ENCODE results near the gene NRG3. TPM values are rescaled to one million over a fixed set of nuclear protein-coding genes. Genes with fewer than 3 reads are reported as not detected.

The NRG3 gene
- total RNA-seq, 1 experiment from 2014 or later, result 0.66 TPM

- Histone ChIP-seq H3K36me3 (ENCODE audit: control insufficient read depth, insufficient read depth, low read length) (no peaks in the 10 kb centered on the region), H3K27me3 (replicated peaks; ENCODE audit: control insufficient read depth, insufficient read depth, low read length) (no peaks in the 10 kb centered on the region), H3K4me3 (ENCODE audit: low read depth, low read length) (no peak overlapping the region), H3K9me3 (no peaks in the 10 kb centered on the region), H3K4me1 (no peaks in the 10 kb centered on the region)
- no peaks in the 10 kb centered on the region for H3K36me3 Mint-ChIP-seq (ENCODE audit: insufficient read depth, unreplicated experiment)
- no peak for DNase-seq
- ChIA-PET CTCF (no interaction called here), POLR2A (no interaction called here)
- no peak for TF ChIP-seq CTCF (IDR thresholded peaks at IDR 0.05; ENCODE audit: insufficient read depth in 1 of 2, low read depth in 1 of 2, low read length in 1 of 2, severe bottlenecking in 1 of 2, unreplicated experiment in 1 of 2)
- no peak overlapping the region for H3K4me3 Mint-ChIP-seq (ENCODE audit: unreplicated experiment)
- no peaks in the 10 kb centered on the region for H3K9me3 Mint-ChIP-seq (ENCODE audit: unreplicated experiment)
- BruUV-seq (replicated peaks), result no TSS peak
- H3K27ac Mint-ChIP-seq (ENCODE audit: unreplicated experiment), result no peak overlapping the region
- intact Hi-C loops (cut with micrococcal nuclease; ENCODE audit: unreplicated experiment), result no loop called here
- peaks cover 3% of the 10 kb centered on the region for H3K27me3 Mint-ChIP-seq (ENCODE audit: insufficient read depth, unreplicated experiment)
- no peaks in the 10 kb centered on the region for H3K4me1 Mint-ChIP-seq (ENCODE audit: low read depth, unreplicated experiment)
These were observed 402.6 kb downstream of the NRG3 start for GRCh38 chr10:82277591-82277990.

GRCh38 chr10:82278401-82279182, 403.6 kb downstream of the NRG3 start:
- no peak overlapping the region for H3K4me3 Mint-ChIP-seq (ENCODE audit: unreplicated experiment)
- H3K36me3 ChIP-seq (ENCODE audit: control insufficient read depth, insufficient read depth, low read length), result no peaks in the 10 kb centered on the region
- no peaks in the 10 kb centered on the region for H3K36me3 Mint-ChIP-seq (ENCODE audit: insufficient read depth, unreplicated experiment)
- POLR2A ChIA-PET, result no interaction called here
- CTCF ChIA-PET, result no interaction called here
- intact Hi-C loops (cut with micrococcal nuclease; ENCODE audit: unreplicated experiment), result no loop called here
- no TSS peak for BruUV-seq (replicated peaks)
- H3K4me1 Mint-ChIP-seq (ENCODE audit: low read depth, unreplicated experiment), result no peaks in the 10 kb centered on the region
- H3K27ac Mint-ChIP-seq (ENCODE audit: unreplicated experiment), result no peak overlapping the region
- H3K27me3 ChIP-seq (replicated peaks; ENCODE audit: control insufficient read depth, insufficient read depth, low read length), result no peaks in the 10 kb centered on the region
- H3K27me3 Mint-ChIP-seq (ENCODE audit: insufficient read depth, unreplicated experiment), result no peaks in the 10 kb centered on the region
- no peaks in the 10 kb centered on the region for H3K9me3 ChIP-seq
- H3K4me1 ChIP-seq, result no peaks in the 10 kb centered on the region
- H3K9me3 Mint-ChIP-seq (ENCODE audit: unreplicated experiment), result no peaks in the 10 kb centered on the region
- no peak for DNase-seq
- H3K4me3 ChIP-seq (ENCODE audit: low read depth, low read length), result no peak overlapping the region
- no peak for TF ChIP-seq CTCF (IDR thresholded peaks at IDR 0.05; ENCODE audit: insufficient read depth in 1 of 2, low read depth in 1 of 2, low read length in 1 of 2, severe bottlenecking in 1 of 2, unreplicated experiment in 1 of 2)

- H3K36me3 Mint-ChIP-seq (ENCODE audit: insufficient read depth, unreplicated experiment), result no peaks in the 10 kb centered on the region
- Histone ChIP-seq H3K9me3 (no peaks in the 10 kb centered on the region), H3K36me3 (ENCODE audit: control insufficient read depth, insufficient read depth, low read length) (no peaks in the 10 kb centered on the region), H3K27me3 (replicated peaks; ENCODE audit: control insufficient read depth, insufficient read depth, low read length) (no peaks in the 10 kb centered on the region), H3K4me1 (no peaks in the 10 kb centered on the region), H3K4me3 (ENCODE audit: low read depth, low read length) (no peak overlapping the region)
- H3K9me3 Mint-ChIP-seq (ENCODE audit: unreplicated experiment), result no peaks in the 10 kb centered on the region
- no peaks in the 10 kb centered on the region for H3K4me1 Mint-ChIP-seq (ENCODE audit: low read depth, unreplicated experiment)
- H3K27me3 Mint-ChIP-seq (ENCODE audit: insufficient read depth, unreplicated experiment), result peaks cover 4% of the 10 kb centered on the region
- DNase-seq, result no peak
- TF ChIP-seq CTCF (IDR thresholded peaks at IDR 0.05; ENCODE audit: insufficient read depth in 1 of 2, low read depth in 1 of 2, low read length in 1 of 2, severe bottlenecking in 1 of 2, unreplicated experiment in 1 of 2), result no peak
- H3K27ac Mint-ChIP-seq (ENCODE audit: unreplicated experiment), result no peak overlapping the region
- no peak overlapping the region for H3K4me3 Mint-ChIP-seq (ENCODE audit: unreplicated experiment)
- intact Hi-C loops (cut with micrococcal nuclease; ENCODE audit: unreplicated experiment), result no loop called here
- ChIA-PET CTCF (no interaction called here), POLR2A (no interaction called here)
- no TSS peak for BruUV-seq (replicated peaks)
These were observed 407.9 kb downstream of the NRG3 start for GRCh38 chr10:82282782-82283456.

Measured in Caco-2 (cell line).